ENCODE data around the gene RPS24.
"Not testable (repeated sequence)": the region's sequence is repeated elsewhere in the genome, so short reads cannot be mapped to it uniquely, and the experiment has no call there.

The RPS24 gene

GRCh38 chr10:78033637-78034470 is at the start of gene RPS24:
Gene RPS24, plus strand, starts transcription at chr10:78033863. Its CDS starts 39 bp downstream, at chr10:78033902.
- DNase-seq (ENCODE audit: low read depth) = peak; percentile 99

- DNase-seq (ENCODE audit: low read depth) = no peak
Observed at GRCh38 chr10:77984986-77985385, 48.7 kb upstream of the RPS24 start.

GRCh38 chr10:77987671-77988255 is 45.9 kb upstream of the RPS24 start:
- DNase-seq (ENCODE audit: low read depth) = no peak

- DNase-seq (ENCODE audit: low read depth) = no peak
Observed at GRCh38 chr10:77989081-77989724, 44.5 kb upstream of the RPS24 start.

GRCh38 chr10:77993620-77994019 is 40.0 kb upstream of the RPS24 start:
- no peak for DNase-seq (ENCODE audit: low read depth)

- not testable (repeated sequence) for DNase-seq (ENCODE audit: low read depth)
Observed at GRCh38 chr10:77998780-77999179, 34.9 kb upstream of the RPS24 start.

- DNase-seq (ENCODE audit: low read depth) = no peak
Observed at GRCh38 chr10:78000206-78000605, 33.5 kb upstream of the RPS24 start.

- no peak for DNase-seq (ENCODE audit: low read depth)
Observed at GRCh38 chr10:78000956-78001472, 32.6 kb upstream of the RPS24 start.

- DNase-seq (ENCODE audit: low read depth) = no peak
Observed at GRCh38 chr10:78002541-78003288, 30.9 kb upstream of the RPS24 start.

- no peak for DNase-seq (ENCODE audit: low read depth)
Observed at GRCh38 chr10:78004215-78005026, 29.2 kb upstream of the RPS24 start.

- DNase-seq (ENCODE audit: low read depth) = no peak
Observed at GRCh38 chr10:78007172-78007571, 26.5 kb upstream of the RPS24 start.

- no peak for DNase-seq (ENCODE audit: low read depth)
Observed at GRCh38 chr10:78009662-78010061, 24.0 kb upstream of the RPS24 start.

GRCh38 chr10:78010278-78010677 is 23.4 kb upstream of the RPS24 start:
- no peak for DNase-seq (ENCODE audit: low read depth)

GRCh38 chr10:78011065-78011464 is 22.6 kb upstream of the RPS24 start:
- DNase-seq (ENCODE audit: low read depth) = no peak

GRCh38 chr10:78013564-78013963 is 20.1 kb upstream of the RPS24 start:
- DNase-seq (ENCODE audit: low read depth) = no peak

- no peak for DNase-seq (ENCODE audit: low read depth)
Observed at GRCh38 chr10:78015546-78015945, 18.1 kb upstream of the RPS24 start.

GRCh38 chr10:78017856-78018255 is 15.8 kb upstream of the RPS24 start:
- no peak for DNase-seq (ENCODE audit: low read depth)

GRCh38 chr10:78019264-78019663 is 14.4 kb upstream of the RPS24 start:
- DNase-seq (ENCODE audit: low read depth) = no peak

GRCh38 chr10:78021201-78021600 is 12.5 kb upstream of the RPS24 start:
- no peak for DNase-seq (ENCODE audit: low read depth)

- no peak for DNase-seq (ENCODE audit: low read depth)
Observed at GRCh38 chr10:78023741-78024140, 9.9 kb upstream of the RPS24 start.

GRCh38 chr10:78025685-78026364 is 7.8 kb upstream of the RPS24 start:
- DNase-seq (ENCODE audit: low read depth) = peak; percentile 90
